BE2C (cell line): Measurements from ENCODE around the gene TRAM2.

Experiments
- DNase-seq: peaks from one replicate; pipeline ENCODE4 v3.0.0-alpha.2; 2020
- H3K27me3 ChIP-seq: fragments of 250-450 bp; sonication (Bioruptor Pico); 2 replicates; pipeline ENCODE4 v1.5.1; 2020; ENCODE audit warnings: mild to moderate bottlenecking
- H3K36me3 ChIP-seq: fragments of 250-450 bp; sonication (Bioruptor Pico); 2 replicates; pipeline ENCODE4 v1.5.1; 2020; ENCODE audit warnings: mild to moderate bottlenecking
- H3K4me1 ChIP-seq: fragments of 250-450 bp; sonication (Bioruptor Pico); 2 replicates; pipeline ENCODE4 v1.5.1; 2020
- H3K4me3 ChIP-seq: 2 replicates; pipeline ENCODE4 v1.5.1; 2011; ENCODE audit warnings: low read depth, low read length
- H3K9me3 ChIP-seq: fragments of 250-450 bp; sonication (Bioruptor Pico); 2 replicates; pipeline ENCODE4 v1.5.1; 2020
- TF ChIP-seq, protein P1 (sequence below): IDR thresholded peaks from 2 replicates; pipeline ENCODE4 v1.5.1; 2012; ENCODE audit warnings: mild to moderate bottlenecking, low read depth, low read length

Gene TRAM2

GRCh38 chr6:52544602-52545405 is 32.1 kb downstream of the TRAM2 start:
- Histone ChIP-seq H3K36me3 (no peaks in the 10 kb centered on the region), H3K4me1 (peaks cover 35% of the 10 kb centered on the region)
- TF ChIP-seq, protein P1, sequence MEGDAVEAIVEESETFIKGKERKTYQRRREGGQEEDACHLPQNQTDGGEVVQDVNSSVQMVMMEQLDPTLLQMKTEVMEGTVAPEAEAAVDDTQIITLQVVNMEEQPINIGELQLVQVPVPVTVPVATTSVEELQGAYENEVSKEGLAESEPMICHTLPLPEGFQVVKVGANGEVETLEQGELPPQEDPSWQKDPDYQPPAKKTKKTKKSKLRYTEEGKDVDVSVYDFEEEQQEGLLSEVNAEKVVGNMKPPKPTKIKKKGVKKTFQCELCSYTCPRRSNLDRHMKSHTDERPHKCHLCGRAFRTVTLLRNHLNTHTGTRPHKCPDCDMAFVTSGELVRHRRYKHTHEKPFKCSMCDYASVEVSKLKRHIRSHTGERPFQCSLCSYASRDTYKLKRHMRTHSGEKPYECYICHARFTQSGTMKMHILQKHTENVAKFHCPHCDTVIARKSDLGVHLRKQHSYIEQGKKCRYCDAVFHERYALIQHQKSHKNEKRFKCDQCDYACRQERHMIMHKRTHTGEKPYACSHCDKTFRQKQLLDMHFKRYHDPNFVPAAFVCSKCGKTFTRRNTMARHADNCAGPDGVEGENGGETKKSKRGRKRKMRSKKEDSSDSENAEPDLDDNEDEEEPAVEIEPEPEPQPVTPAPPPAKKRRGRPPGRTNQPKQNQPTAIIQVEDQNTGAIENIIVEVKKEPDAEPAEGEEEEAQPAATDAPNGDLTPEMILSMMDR: no peak

GRCh38 chr6:52543729-52544601 is 32.9 kb downstream of the TRAM2 start:
- H3K4me3 ChIP-seq: no peak overlapping the region
- TF ChIP-seq, protein P1: no peak
- no peaks in the 10 kb centered on the region for H3K27me3 ChIP-seq
- peaks cover 30% of the 10 kb centered on the region for H3K4me1 ChIP-seq
- H3K9me3 ChIP-seq: no peaks in the 10 kb centered on the region
- DNase-seq: no peak
- H3K36me3 ChIP-seq: no peaks in the 10 kb centered on the region

More at GRCh38 chr6:52544602-52545405, 32.1 kb downstream of the TRAM2 start:
- Histone ChIP-seq H3K4me3 (no peak overlapping the region), H3K27me3 (no peaks in the 10 kb centered on the region), H3K9me3 (no peaks in the 10 kb centered on the region)
- DNase-seq: no peak

GRCh38 chr6:52543262-52543661 is 33.6 kb downstream of the TRAM2 start:
- Histone ChIP-seq H3K4me3 (no peak overlapping the region), H3K4me1 (peaks cover 23% of the 10 kb centered on the region)
- DNase-seq: no peak

DNA sequence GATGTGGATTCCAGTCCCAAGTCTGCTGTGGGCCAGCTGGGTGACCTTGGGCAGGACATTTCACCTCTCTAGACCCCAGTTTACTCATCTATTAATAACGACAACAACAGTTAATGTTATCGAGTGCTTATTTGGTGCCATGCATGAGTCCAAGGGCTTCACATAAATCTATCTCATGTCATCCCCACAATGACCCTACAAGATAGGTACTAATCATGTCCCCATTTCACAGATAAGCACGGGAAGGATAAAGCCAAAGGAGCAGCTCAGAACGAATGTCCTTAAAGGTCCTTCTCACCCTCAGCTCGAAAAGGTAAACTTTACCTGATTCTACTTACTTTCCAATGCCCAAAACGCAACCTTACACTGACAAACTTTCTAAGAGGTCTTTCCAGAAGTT is 35.7 kb downstream of the TRAM2 start:
- Histone ChIP-seq H3K27me3 (no peaks in the 10 kb centered on the region), H3K9me3 (no peaks in the 10 kb centered on the region), H3K4me1 (peaks cover 8% of the 10 kb centered on the region; the same call in 1 of the 2 replicates), H3K36me3 (no peaks in the 10 kb centered on the region), H3K4me3 (no peak overlapping the region)
- TF ChIP-seq, protein P1: no peak
- no peak for DNase-seq

More at GRCh38 chr6:52543262-52543661, 33.6 kb downstream of the TRAM2 start:
- Histone ChIP-seq H3K27me3 (no peaks in the 10 kb centered on the region), H3K9me3 (no peaks in the 10 kb centered on the region), H3K36me3 (no peaks in the 10 kb centered on the region)
- TF ChIP-seq, protein P1: no peak

- no peaks in the 10 kb centered on the region for H3K9me3 ChIP-seq
- no peak for DNase-seq
- no peaks in the 10 kb centered on the region for H3K27me3 ChIP-seq
- no peaks in the 10 kb centered on the region for H3K36me3 ChIP-seq
- H3K4me1 ChIP-seq: peaks cover 8% of the 10 kb centered on the region; the same call in 1 of the 2 replicates
- no peak overlapping the region for H3K4me3 ChIP-seq
- TF ChIP-seq, protein P1: no peak
These were observed 36.5 kb downstream of the TRAM2 start for GRCh38 chr6:52540286-52540902.
